DOHH2 (cell line): ENCODE data around the gene NXPH4.

ENCODE experiments used
- CTCF ChIP-seq: fragments of 200-600 bp; sonication (generic); IDR thresholded peaks from one replicate; pipeline ENCODE4 v1.5.1; 2014; ENCODE audit warnings: antibody characterized with exemption, mild to moderate bottlenecking, low read depth, low read length; ENCODE audit not compliant: poor library complexity, severe bottlenecking
- EZH2phosphoT487 ChIP-seq: fragments of 200-600 bp; sonication (generic); IDR thresholded peaks from 2 replicates; pipeline ENCODE4 v1.6.1; 2017; ENCODE audit warnings: borderline replicate concordance, mild to moderate bottlenecking, antibody characterized with exemption, low read length, moderate library complexity, mixed read lengths

- no peak for TF ChIP-seq CTCF
- TF ChIP-seq EZH2phosphoT487: no peak
Observed at GRCh38 chr12:57216014-57216911, at the start of gene NXPH4.
